Activated CD8-positive, alpha-beta T cell treated with anti-CD3 and anti-CD28 coated beads for 36 hours (primary cell): ENCODE measurements around the gene LGALS8. TPM values are rescaled to one million over a fixed set of nuclear protein-coding genes. Genes with fewer than 3 reads are reported as not detected.
"Not testable (repeated sequence)": the region's sequence is repeated elsewhere in the genome, so short reads cannot be mapped to it uniquely, and the experiment has no call there.

Source experiments
- ATAC-seq: fragments of 200-7000 bp; cut with Tn5 transposase; one replicate; pipeline ENCODE4 v1.10.0; 2021; ENCODE audit warnings: mild to moderate bottlenecking, moderate library complexity
- CTCF ChIA-PET: fragments of 350-600 bp; sonication (Branson Sonifier 250); formaldehyde crosslinking; loops from one replicate; lab custom pipeline; 2021; ENCODE audit warnings: antibody characterized with exemption; lab: Charles Lee
- POLR2A ChIA-PET: fragments of 350-600 bp; sonication (Branson Sonifier 250); formaldehyde crosslinking; loops from one replicate; lab custom pipeline; 2021; ENCODE audit warnings: antibody characterized with exemption; lab: Charles Lee
- DNase-seq: peaks from one replicate; pipeline ENCODE4 v3.0.0-alpha.2; 2020
- H3K27ac Mint-ChIP-seq: one replicate; pipeline ENCODE4 v1.8.0; 2021; ENCODE audit warnings: mild to moderate bottlenecking, mixed read lengths
- H3K27me3 Mint-ChIP-seq: one replicate; pipeline ENCODE4 v1.8.0; 2021; ENCODE audit warnings: mixed read lengths
- H3K36me3 Mint-ChIP-seq: one replicate; pipeline ENCODE4 v1.8.0; 2021; ENCODE audit warnings: low read depth, mixed read lengths
- H3K4me1 Mint-ChIP-seq: one replicate; pipeline ENCODE4 v1.8.0; 2021; ENCODE audit warnings: low read depth, mixed read lengths
- H3K4me3 Mint-ChIP-seq: one replicate; pipeline ENCODE4 v1.8.0; 2021; ENCODE audit warnings: mild to moderate bottlenecking, moderate library complexity, mixed read lengths
- H3K9me3 Mint-ChIP-seq: one replicate; pipeline ENCODE4 v1.8.0; 2021; ENCODE audit warnings: mixed read lengths
- intact Hi-C: fragments of 100-400 bp; cut with micrococcal nuclease; formaldehyde crosslinking; loops from one replicate; pipeline ENCODE4 v1.10.0; 2022
- total RNA-seq, 2 experiments: library from RNA; stranded (reverse); gene quantifications; one replicate each; pipeline ENCODE4 v1.2.3, GENCODE V29; 2021
- TF ChIP-seq, protein P1 (sequence below): fragments of 200-600 bp; IDR thresholded peaks from one replicate; pipeline ENCODE4 v1.8.0; 2022; ENCODE audit warnings: antibody characterized with exemption, mild to moderate bottlenecking

The LGALS8 gene
- total RNA-seq, 2 experiments from 2014 or later: 87.3 to 89.3 TPM

DNA sequence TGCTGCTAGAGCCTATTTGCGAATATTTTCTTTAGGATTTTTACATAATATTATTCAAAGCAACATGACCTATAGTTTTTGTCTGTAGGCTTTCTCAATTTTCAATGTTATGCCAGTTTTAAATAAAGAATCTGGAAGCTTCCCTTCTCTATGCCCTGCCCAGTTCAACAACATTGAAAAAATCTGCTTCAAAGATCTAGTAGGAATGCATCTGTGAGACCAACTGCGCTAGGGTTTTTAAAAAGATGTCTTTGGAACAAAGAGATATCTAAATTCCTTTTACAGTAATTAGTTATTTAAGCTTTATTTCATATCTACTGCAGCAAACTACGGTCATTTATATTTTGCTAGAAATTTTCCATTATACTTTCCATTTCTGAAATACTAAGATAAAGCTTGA, 54.9 kb downstream of the LGALS8 start:
- intact Hi-C loops: no loop called here
- Mint-ChIP-seq H3K4me3 (no peak overlapping the region), H3K9me3 (no peaks in the 10 kb centered on the region), H3K36me3 (peaks cover 52% of the 10 kb centered on the region), H3K4me1 (no peaks in the 10 kb centered on the region), H3K27ac (no peak overlapping the region), H3K27me3 (no peaks in the 10 kb centered on the region)
- TF ChIP-seq, protein P1, sequence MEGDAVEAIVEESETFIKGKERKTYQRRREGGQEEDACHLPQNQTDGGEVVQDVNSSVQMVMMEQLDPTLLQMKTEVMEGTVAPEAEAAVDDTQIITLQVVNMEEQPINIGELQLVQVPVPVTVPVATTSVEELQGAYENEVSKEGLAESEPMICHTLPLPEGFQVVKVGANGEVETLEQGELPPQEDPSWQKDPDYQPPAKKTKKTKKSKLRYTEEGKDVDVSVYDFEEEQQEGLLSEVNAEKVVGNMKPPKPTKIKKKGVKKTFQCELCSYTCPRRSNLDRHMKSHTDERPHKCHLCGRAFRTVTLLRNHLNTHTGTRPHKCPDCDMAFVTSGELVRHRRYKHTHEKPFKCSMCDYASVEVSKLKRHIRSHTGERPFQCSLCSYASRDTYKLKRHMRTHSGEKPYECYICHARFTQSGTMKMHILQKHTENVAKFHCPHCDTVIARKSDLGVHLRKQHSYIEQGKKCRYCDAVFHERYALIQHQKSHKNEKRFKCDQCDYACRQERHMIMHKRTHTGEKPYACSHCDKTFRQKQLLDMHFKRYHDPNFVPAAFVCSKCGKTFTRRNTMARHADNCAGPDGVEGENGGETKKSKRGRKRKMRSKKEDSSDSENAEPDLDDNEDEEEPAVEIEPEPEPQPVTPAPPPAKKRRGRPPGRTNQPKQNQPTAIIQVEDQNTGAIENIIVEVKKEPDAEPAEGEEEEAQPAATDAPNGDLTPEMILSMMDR: no peak
- POLR2A ChIA-PET: no interaction called here
- DNase-seq (no peak), ATAC-seq (no peak)
- CTCF ChIA-PET: no interaction called here

DNA sequence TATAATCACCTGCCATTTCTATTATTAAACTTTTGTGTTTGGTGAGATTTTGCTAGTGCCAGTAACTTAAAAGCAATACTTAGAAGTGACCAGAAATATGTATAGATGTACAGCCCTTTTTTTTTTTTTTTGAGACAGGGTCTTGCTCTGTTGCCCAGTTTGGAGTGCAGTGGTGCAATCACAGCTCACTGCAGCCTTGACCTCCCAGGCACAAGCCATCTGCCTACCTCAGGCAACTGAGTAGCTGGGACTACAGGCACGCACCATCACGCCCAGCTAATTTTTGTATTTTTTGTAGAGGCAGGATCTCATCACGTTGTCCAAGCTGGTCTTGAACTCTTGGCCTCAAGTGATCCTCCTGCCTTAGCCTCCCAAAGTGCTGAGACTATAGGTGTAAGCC, 56.6 kb downstream of the LGALS8 start:
- H3K27me3 Mint-ChIP-seq, H3K4me1 Mint-ChIP-seq, CTCF ChIA-PET, H3K4me3 Mint-ChIP-seq, H3K9me3 Mint-ChIP-seq, ATAC-seq, DNase-seq, H3K27ac Mint-ChIP-seq, intact Hi-C loops: not testable (repeated sequence)
- peaks cover 57% of the 10 kb centered on the region for H3K36me3 Mint-ChIP-seq
- POLR2A ChIA-PET: interaction anchor here (0.7 kb wide), 1 partner anchor 1441 kb away, joined by 3 read pairs; no protein-coding TSS in a partner anchor

DNA sequence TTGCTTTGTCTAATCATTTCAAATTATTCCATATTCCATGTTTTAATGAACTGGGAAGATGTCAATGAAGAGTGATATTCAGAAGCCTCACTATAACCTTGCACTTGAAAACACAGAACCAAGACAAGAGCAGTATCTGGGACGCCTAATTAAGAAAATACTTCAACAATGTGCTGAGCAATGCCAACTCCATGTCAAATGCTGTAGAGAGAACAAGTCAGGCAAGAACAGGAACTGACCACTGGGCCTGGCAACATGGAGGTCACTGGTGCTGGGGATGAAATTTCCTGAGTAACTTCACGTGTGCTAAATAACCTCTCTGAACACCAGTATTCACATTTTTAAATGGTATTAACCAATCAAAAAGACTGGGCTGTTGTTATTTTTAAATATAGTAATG, 57.7 kb downstream of the LGALS8 start:
- Mint-ChIP-seq H3K9me3 (no peaks in the 10 kb centered on the region), H3K36me3 (peaks cover 56% of the 10 kb centered on the region), H3K4me3 (no peak overlapping the region), H3K27me3 (no peaks in the 10 kb centered on the region), H3K4me1 (no peaks in the 10 kb centered on the region), H3K27ac (no peak overlapping the region)
- POLR2A ChIA-PET: no interaction called here
- DNase-seq: no peak
- CTCF ChIA-PET: no interaction called here
- ATAC-seq: no peak
- intact Hi-C loops: no loop called here
- TF ChIP-seq, protein P1: no peak

DNA sequence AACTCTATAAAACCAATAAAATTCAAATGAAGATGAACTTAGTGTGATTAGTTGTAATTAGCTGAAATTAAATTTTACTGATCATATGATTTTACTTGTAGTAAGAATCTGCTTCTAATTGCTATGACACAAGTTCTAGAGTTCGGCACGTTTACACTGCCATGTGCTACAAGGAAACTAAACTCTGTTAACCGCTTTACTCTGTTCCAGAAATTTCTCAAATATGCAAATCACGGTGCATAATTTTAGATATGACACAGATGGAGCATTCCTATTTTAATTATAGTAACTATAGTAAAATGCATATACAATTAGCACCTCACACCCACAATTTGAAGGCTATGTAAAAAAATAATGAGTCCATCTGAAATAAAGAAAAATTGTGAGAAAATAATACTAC, 65.7 kb downstream of the LGALS8 start:
- no peak overlapping the region for H3K27ac Mint-ChIP-seq
- no peaks in the 10 kb centered on the region for H3K9me3 Mint-ChIP-seq
- H3K4me3 Mint-ChIP-seq: no peak overlapping the region
- ChIA-PET POLR2A (no interaction called here), CTCF (no interaction called here)
- H3K36me3 Mint-ChIP-seq: peaks cover 43% of the 10 kb centered on the region
- TF ChIP-seq, protein P1: no peak
- intact Hi-C loops: no loop called here
- H3K27me3 Mint-ChIP-seq: no peaks in the 10 kb centered on the region
- no peak for DNase-seq
- peaks cover 22% of the 10 kb centered on the region for H3K4me1 Mint-ChIP-seq
- no peak for ATAC-seq

DNA sequence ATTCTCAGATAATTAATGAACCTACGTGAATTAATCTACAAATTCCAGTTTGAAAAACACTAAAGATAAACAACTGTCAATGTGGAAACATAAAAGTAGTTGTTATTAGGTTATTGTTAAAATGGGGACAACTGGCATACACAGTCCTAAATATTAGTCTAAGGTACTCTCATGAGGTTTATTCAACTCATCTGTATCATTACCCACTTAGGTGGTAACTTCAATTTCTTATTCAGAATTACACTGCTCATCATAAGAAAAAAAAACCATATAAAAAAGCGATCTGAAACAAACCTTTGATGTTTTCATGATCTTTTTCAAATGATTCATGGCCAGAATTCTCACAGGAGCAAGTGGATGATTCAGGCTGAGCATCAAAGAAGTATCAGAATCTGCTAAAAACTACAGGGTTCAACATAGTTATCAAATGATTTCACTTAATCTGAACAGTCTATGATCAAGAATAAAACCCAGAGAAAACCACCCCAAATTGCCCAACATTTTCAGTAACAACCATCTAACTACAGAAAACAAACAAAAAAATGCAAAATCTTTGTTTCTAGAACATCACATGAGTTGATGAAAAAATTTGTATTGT, 66.9 kb downstream of the LGALS8 start:
- Mint-ChIP-seq H3K27ac (no peak overlapping the region), H3K9me3 (no peaks in the 10 kb centered on the region), H3K36me3 (peaks cover 43% of the 10 kb centered on the region), H3K4me3 (no peak overlapping the region), H3K27me3 (no peaks in the 10 kb centered on the region), H3K4me1 (peaks cover 22% of the 10 kb centered on the region)
- intact Hi-C loops: no loop called here
- ChIA-PET CTCF (no interaction called here), POLR2A (interaction anchor here (1.4 kb wide), 1 partner anchor 14 kb away, joined by 3 read pairs; the partner anchor contains the start of gene HEATR1)
- ATAC-seq: no peak
- TF ChIP-seq, protein P1: no peak
- DNase-seq: no peak
